GM18526 (cell line): ENCODE data around the gene ASF1B.

Experiments used
- POLR2A ChIP-seq: IDR thresholded peaks from 3 replicates; pipeline ENCODE4 v1.6.1; 2011; ENCODE audit not compliant: insufficient read length; ENCODE audit errors: extremely low read depth

The ASF1B gene

DNA sequence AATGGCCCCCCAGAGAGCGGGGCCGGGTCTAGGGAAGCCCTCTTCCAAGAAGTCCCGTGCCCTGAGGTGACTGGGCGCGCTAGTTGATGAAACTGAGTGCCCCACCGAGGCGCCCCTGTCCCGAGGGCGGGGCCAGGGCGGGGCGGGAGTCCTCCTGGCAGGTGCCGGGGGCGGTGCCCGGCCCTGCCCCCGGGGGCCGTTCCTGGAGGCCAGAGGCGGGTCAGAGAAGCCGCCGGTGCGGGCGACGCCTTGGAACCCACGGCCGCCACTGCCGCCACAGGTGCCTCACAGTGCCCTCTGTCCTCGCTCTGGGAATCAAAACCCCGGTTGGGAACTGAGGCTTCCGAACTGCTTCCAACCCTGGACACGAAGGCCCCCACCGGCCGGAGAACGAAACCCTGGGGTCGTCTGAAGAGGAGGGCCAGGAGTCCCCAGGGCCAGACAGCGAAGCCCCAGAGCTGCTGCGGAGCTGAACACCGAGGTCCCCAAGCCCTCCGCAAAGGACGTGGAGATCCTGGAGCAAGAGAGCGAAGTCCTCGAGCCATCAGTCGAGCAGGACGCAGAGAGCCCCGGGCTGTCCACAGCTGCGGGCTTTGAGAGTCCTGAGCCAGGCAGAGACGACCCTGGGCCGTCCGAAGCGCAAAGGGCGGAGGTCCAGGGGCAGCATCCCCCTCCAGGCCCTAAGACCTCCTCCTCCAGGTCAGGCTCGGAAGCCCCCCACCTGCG lies 63.7 kb downstream of the ASF1B start, which contains the start of gene MISP3:
MISP3 (plus strand) TSS at position 252 of the 726 bp plus-strand sequence. CDS start 524 bp downstream, outside the sequence.
- TF ChIP-seq POLR2A, result no peak

DNA sequence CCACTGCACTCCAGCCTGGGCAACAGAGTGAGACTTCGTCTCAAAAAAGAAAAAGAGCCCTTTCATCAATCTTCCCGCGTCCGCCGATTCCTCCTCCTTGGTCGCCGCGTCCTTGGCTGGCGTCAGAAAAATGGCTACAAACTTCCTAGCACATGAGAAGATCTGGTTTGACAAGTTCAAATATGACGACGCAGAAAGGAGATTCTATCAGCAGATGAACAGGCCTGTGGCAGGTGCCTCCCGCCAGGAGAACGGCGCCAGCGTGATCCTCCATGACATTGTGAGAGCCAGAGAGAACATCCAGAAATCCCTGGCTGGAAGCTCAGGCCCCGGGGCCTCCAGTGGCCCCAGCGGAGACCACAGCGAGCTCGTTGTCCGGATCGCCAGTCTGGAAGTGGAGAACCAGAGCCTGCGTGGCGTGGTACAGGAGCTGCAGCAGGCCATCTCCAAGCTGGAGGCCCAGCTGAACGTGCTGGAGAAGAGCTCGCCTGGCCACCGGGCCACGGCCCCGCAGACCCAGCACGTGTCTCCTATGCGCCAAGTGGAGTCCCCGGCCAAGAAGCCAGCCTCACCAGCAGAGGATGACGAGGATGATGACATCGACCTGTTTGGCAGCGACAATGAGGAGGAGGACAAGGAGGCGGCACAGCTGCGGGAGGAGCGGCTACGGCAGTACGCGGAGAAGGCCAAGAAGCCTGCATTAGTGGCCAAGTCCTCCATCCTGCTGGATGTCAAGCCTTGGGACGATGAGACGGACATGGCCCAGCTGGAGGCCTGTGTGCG lies 65.9 kb downstream of the ASF1B start:
- TF ChIP-seq POLR2A, result no peak
